GM12878 (cell line): Measurements from ENCODE around the gene ACACA. TPM values are rescaled to one million over a fixed set of nuclear protein-coding genes. Genes with fewer than 3 reads are reported as not detected.

ENCODE experiments used
- ATAC-seq: fragments of 200-7000 bp; cut with Tn5 transposase; 3 replicates; pipeline ENCODE4 v1.9.1; 2020; ENCODE audit warnings: mild to moderate bottlenecking, moderate library complexity
- BruUV-seq: library from RNA; stranded (reverse); fragments of 400-500 nt; replicated peaks from 2 replicates; lab custom pipeline; 2021; lab: Mats Ljungman, UMichigan
- CTCF ChIA-PET: fragments of 300-600 bp; sonication (Branson Sonifier 250); formaldehyde crosslinking; extraction: SDS; loops from one replicate; lab custom pipeline; 2021; ENCODE audit warnings: inconsistent platforms; lab: Yijun Ruan, JAX
- POLR2A ChIA-PET: fragments of 350-600 bp; formaldehyde crosslinking; extraction: SDS; loops from one replicate; lab custom pipeline; 2021; ENCODE audit warnings: inconsistent platforms; lab: Charles Lee
- RAD21 ChIA-PET: fragments of 300-600 bp; sonication (Branson Sonifier 250); formaldehyde crosslinking; loops from one replicate; lab custom pipeline; 2023; ENCODE audit warnings: antibody characterized with exemption; ENCODE audit not compliant: unreplicated experiment; lab: Charles Lee
- SMC1A ChIA-PET: fragments of 300-600 bp; sonication (Branson Sonifier 250); formaldehyde crosslinking; loops from one replicate; lab custom pipeline; 2023; ENCODE audit not compliant: unreplicated experiment, uncharacterized antibody; lab: Charles Lee
- DNase-seq: peaks from one replicate; pipeline ENCODE4 v3.0.0-alpha.2; 2011; ENCODE audit warnings: low read depth, low spot score
- FAIRE-seq: peaks from 3 replicates; lab custom pipeline; 2011; peaks lifted over from hg19 to GRCh38; lab: Jason Lieb, UNC
- H2AFZ ChIP-seq: 2 replicates; pipeline ENCODE4 v1.6.0; 2011; ENCODE audit warnings: low read depth, low read length, control low read depth; ENCODE audit not compliant: control insufficient read depth
- H3K27ac ChIP-seq: 2 replicates; pipeline ENCODE4 v1.5.1; 2011; ENCODE audit warnings: control low read depth; ENCODE audit not compliant: control insufficient read depth, insufficient read depth
- H3K27me3 ChIP-seq, 2 experiments: replicated peaks in 1 of 2; 2 replicates each; pipeline versions ENCODE4 v1.6.0 to v1.6.1; 2011; ENCODE audit warnings: low read length in 1 of 2; ENCODE audit not compliant: control insufficient read depth in 2 of 2, insufficient read depth in 2 of 2
- H3K36me3 ChIP-seq, 2 experiments: 2 replicates each; pipeline ENCODE4 v1.5.1; 2011; ENCODE audit warnings: low read length in 1 of 2; ENCODE audit not compliant: control insufficient read depth in 2 of 2, insufficient read depth in 2 of 2
- H3K4me1 ChIP-seq: 2 replicates; pipeline ENCODE4 v1.6.1; 2011; ENCODE audit warnings: mild to moderate bottlenecking, low read length, moderate library complexity, mixed read lengths; ENCODE audit not compliant: control insufficient read depth, insufficient read depth
- H3K4me2 ChIP-seq: 2 replicates; pipeline ENCODE4 v1.6.0; 2011; ENCODE audit warnings: control low read depth; ENCODE audit not compliant: control insufficient read depth, insufficient read depth
- H3K4me3 ChIP-seq: fragments of 200-600 bp; sonication (generic); 2 replicates; pipeline ENCODE4 v1.5.1; 2016
- H3K79me2 ChIP-seq: 2 replicates; pipeline ENCODE4 v1.6.0; 2011; ENCODE audit warnings: low read length; ENCODE audit not compliant: control insufficient read depth, insufficient read depth
- H3K9ac ChIP-seq: 2 replicates; pipeline ENCODE4 v1.8.0; 2011; ENCODE audit warnings: low read length, control low read depth, mixed read lengths; ENCODE audit not compliant: control insufficient read depth, insufficient read depth
- H3K9me3 ChIP-seq: replicated peaks from 3 replicates; pipeline ENCODE4 v1.5.1; 2011; ENCODE audit warnings: mild to moderate bottlenecking, low read length; ENCODE audit not compliant: control insufficient read depth, insufficient read depth
- H4K20me1 ChIP-seq: 2 replicates; pipeline ENCODE4 v1.6.0; 2011; ENCODE audit not compliant: control insufficient read depth, insufficient read depth
- CHD2 ChIP-seq: IDR thresholded peaks from 2 replicates; pipeline ENCODE4 v1.6.1; 2011; ENCODE audit warnings: low read depth, low read length, improper control_type of control experiment, borderline replicate concordance
- LARP7 ChIP-seq: fragments of 450-650 bp; IDR thresholded peaks from 2 replicates; pipeline ENCODE4 v1.6.1; 2017; ENCODE audit warnings: mild to moderate bottlenecking
- MEF2B ChIP-seq: fragments of 450-650 bp; IDR thresholded peaks from 2 replicates; pipeline ENCODE4 v1.6.1; 2018; ENCODE audit warnings: mild to moderate bottlenecking, moderate library complexity; ENCODE audit not compliant: partially characterized antibody, poor library complexity, severe bottlenecking
- NFYB ChIP-seq: IDR thresholded peaks from 2 replicates; pipeline ENCODE4 v1.6.1; 2011; ENCODE audit warnings: low read depth, mild to moderate bottlenecking, low read length, improper control_type of control experiment, moderate library complexity; ENCODE audit not compliant: insufficient read depth
- NR2C1 ChIP-seq: fragments of 450-650 bp; IDR thresholded peaks from 2 replicates; pipeline ENCODE4 v1.6.1; 2017; ENCODE audit warnings: antibody characterized with exemption, mild to moderate bottlenecking, moderate library complexity
- POU2F2 ChIP-seq: IDR thresholded peaks from 3 replicates; pipeline ENCODE4 v1.6.1; 2011; ENCODE audit warnings: low read depth, mild to moderate bottlenecking, low read length, borderline replicate concordance
- RCOR1 ChIP-seq: conservative IDR thresholded peaks from 2 replicates; pipeline ENCODE4 v1.6.1; 2012; ENCODE audit warnings: low read depth, low read length, improper control_type of control experiment
- TBL1XR1 ChIP-seq: IDR thresholded peaks from 2 replicates; pipeline ENCODE4 v1.6.1; 2012; ENCODE audit warnings: low read depth, low read length, improper control_type of control experiment
- ZNF24 ChIP-seq: fragments of 450-650 bp; IDR thresholded peaks from 2 replicates; pipeline ENCODE4 v1.6.1; 2017; ENCODE audit warnings: antibody characterized with exemption, mild to moderate bottlenecking
- ZNF592 ChIP-seq: fragments of 450-650 bp; IDR thresholded peaks from 2 replicates; pipeline ENCODE4 v1.6.1; 2017; ENCODE audit warnings: mild to moderate bottlenecking, moderate library complexity
- ZZZ3 ChIP-seq: IDR thresholded peaks from 2 replicates; pipeline ENCODE4 v1.6.1; 2011; ENCODE audit warnings: low read depth; ENCODE audit not compliant: control insufficient read depth, insufficient read length
- WGBS: methylation state at CpG from one replicate; pipeline ENCODE4 v1.1.6; 2016; ENCODE audit warnings: low lambda C conversion rate; ENCODE audit not compliant: insufficient replicate concordance, insufficient coverage; ENCODE audit errors: missing lambda C conversion rate; 5-methylcytosine and 5-hydroxymethylcytosine counted together
- in situ Hi-C: fragments of 300-500 bp; cut with MboI; formaldehyde crosslinking; loops from 9 replicates; pipeline ENCODE4 v1.14.3; 2018; ENCODE audit warnings: mixed read lengths
- intact Hi-C: fragments of 100-400 bp; cut with micrococcal nuclease; formaldehyde crosslinking; loops from one replicate; pipeline ENCODE4 v1.14.2; 2022; ENCODE audit not compliant: unreplicated experiment
- polyA plus RNA-seq, 11 experiments: library from polyadenylated mRNA; depleted of rRNA in 4 of 11; unstranded in 6 of 11; stranded (reverse) in 5 of 11; fragments of >200 nt; fragmentation: Nextera tagmentation in 4 of 11; fragmentation: Illumina TruSeq in 1 of 11; extraction: Ambion mirVana in 4 of 11; extraction: Trizol in 1 of 11; gene quantifications; 1 replicate in 1 of 11; 2 replicates in 10 of 11; pipeline versions ENCODE4 v1.2.1 to v1.2.3, GENCODE V29; 2011 to 2016; ENCODE audit warnings: inconsistent platforms in 2 of 11, missing spikeins in 2 of 11, low read depth in 1 of 11
- total RNA-seq, 4 experiments: library from RNA; depleted of rRNA in 3 of 4; stranded (reverse); fragments of >200 nt in 3 of 4; fragmentation: Illumina TruSeq in 1 of 4; extraction: Trizol in 1 of 4; gene quantifications; 2 replicates each; pipeline versions ENCODE4 v1.2.1 to v1.2.3, GENCODE V29; 2013 to 2021
- TF ChIP-seq, protein P1 (sequence below): fragments of 450-650 bp; IDR thresholded peaks from 2 replicates; pipeline ENCODE4 v1.6.1; 2018; ENCODE audit warnings: borderline replicate concordance, mild to moderate bottlenecking; ENCODE audit not compliant: partially characterized antibody
- TF ChIP-seq, protein P2 (sequence below): fragments of 150-350 bp; IDR thresholded peaks from 2 replicates; pipeline ENCODE4 v1.6.1; 2016; ENCODE audit warnings: low read depth, low read length

Gene ACACA
- total and polyA plus RNA-seq, 10 of the 15 experiments (the other 5 are each of a cell fraction or from before 2014, with no cell fraction given), result 12.9 to 74.2 (median 32.0) TPM

- H3K9ac ChIP-seq, result no peak overlapping the region
- 98% methylated on average over 4 of the region's 4 CpGs for WGBS
- POLR2A ChIA-PET, result no interaction called here
- no peak overlapping the region for H3K4me2 ChIP-seq
- SMC1A ChIA-PET, result interaction anchor here (0.9 kb wide), 1 partner anchor 156 kb away, joined by 3 read pairs; no protein-coding TSS in a partner anchor
- ATAC-seq, result no peak
- CTCF ChIA-PET, result no interaction called here
- no peaks in the 10 kb centered on the region for H3K4me1 ChIP-seq
- peaks cover 0 to 5% of the 10 kb centered on the region in 2 experiments for H3K36me3 ChIP-seq
- H3K27me3 ChIP-seq, result no peaks in the 10 kb centered on the region
- no peak overlapping the region for H3K4me3 ChIP-seq
- H3K9me3 ChIP-seq, result no peaks in the 10 kb centered on the region; the same call in 2 of the 3 replicates
- no peak for FAIRE-seq
- intact Hi-C loops, result no loop called here
- BruUV-seq, result no TSS peak
- no peaks in the 10 kb centered on the region for H4K20me1 ChIP-seq
- H2AFZ ChIP-seq, result no peak overlapping the region
- RAD21 ChIA-PET, result no interaction called here
- peaks cover 10% of the 10 kb centered on the region for H3K79me2 ChIP-seq
- H3K27ac ChIP-seq, result no peak overlapping the region
- no peak for DNase-seq
- in situ Hi-C loops, result no loop called here
- TF ChIP-seq, protein P1, sequence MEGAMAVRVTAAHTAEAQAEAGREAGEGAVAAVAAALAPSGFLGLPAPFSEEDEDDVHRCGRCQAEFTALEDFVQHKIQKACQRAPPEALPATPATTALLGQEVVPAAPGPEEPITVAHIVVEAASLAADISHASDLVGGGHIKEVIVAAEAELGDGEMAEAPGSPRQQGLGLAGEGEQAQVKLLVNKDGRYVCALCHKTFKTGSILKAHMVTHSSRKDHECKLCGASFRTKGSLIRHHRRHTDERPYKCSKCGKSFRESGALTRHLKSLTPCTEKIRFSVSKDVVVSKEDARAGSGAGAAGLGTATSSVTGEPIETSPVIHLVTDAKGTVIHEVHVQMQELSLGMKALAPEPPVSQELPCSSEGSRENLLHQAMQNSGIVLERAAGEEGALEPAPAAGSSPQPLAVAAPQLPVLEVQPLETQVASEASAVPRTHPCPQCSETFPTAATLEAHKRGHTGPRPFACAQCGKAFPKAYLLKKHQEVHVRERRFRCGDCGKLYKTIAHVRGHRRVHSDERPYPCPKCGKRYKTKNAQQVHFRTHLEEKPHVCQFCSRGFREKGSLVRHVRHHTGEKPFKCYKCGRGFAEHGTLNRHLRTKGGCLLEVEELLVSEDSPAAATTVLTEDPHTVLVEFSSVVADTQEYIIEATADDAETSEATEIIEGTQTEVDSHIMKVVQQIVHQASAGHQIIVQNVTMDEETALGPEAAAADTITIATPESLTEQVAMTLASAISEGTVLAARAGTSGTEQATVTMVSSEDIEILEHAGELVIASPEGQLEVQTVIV, result no peak
- TF ChIP-seq ZZZ3, result no peak
- TF ChIP-seq LARP7, result no peak
- TF ChIP-seq TBL1XR1, result no peak
- TF ChIP-seq NR2C1, result no peak
- TF ChIP-seq ZNF24, result no peak
- no peak for TF ChIP-seq MEF2B
- no peak for TF ChIP-seq NFYB
- no peak for TF ChIP-seq POU2F2
- no peak for TF ChIP-seq RCOR1
- no peak for TF ChIP-seq ZNF592
- TF ChIP-seq, protein P2, sequence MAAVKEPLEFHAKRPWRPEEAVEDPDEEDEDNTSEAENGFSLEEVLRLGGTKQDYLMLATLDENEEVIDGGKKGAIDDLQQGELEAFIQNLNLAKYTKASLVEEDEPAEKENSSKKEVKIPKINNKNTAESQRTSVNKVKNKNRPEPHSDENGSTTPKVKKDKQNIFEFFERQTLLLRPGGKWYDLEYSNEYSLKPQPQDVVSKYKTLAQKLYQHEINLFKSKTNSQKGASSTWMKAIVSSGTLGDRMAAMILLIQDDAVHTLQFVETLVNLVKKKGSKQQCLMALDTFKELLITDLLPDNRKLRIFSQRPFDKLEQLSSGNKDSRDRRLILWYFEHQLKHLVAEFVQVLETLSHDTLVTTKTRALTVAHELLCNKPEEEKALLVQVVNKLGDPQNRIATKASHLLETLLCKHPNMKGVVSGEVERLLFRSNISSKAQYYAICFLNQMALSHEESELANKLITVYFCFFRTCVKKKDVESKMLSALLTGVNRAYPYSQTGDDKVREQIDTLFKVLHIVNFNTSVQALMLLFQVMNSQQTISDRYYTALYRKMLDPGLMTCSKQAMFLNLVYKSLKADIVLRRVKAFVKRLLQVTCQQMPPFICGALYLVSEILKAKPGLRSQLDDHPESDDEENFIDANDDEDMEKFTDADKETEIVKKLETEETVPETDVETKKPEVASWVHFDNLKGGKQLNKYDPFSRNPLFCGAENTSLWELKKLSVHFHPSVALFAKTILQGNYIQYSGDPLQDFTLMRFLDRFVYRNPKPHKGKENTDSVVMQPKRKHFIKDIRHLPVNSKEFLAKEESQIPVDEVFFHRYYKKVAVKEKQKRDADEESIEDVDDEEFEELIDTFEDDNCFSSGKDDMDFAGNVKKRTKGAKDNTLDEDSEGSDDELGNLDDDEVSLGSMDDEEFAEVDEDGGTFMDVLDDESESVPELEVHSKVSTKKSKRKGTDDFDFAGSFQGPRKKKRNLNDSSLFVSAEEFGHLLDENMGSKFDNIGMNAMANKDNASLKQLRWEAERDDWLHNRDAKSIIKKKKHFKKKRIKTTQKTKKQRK, result no peak
- no peak for TF ChIP-seq CHD2
These were observed 62.1 kb downstream of the ACACA start for GRCh38 chr17:37344519-37344918.
